T-helper 2 cell (primary cell): ENCODE data around the gene ANOS1.
A peak's percentile ranks its signal among the peaks of the same experiment; 100 is the strongest.
"Not testable (repeated sequence)": the region's sequence is repeated elsewhere in the genome, so short reads cannot be mapped to it uniquely, and the experiment has no call there.

Source experiments
- DNase-seq, 5 experiments: peaks; one replicate each; pipeline versions ENCODE4 v3.0.0 to v3.0.0-alpha.2; 2012 to 2022
- total RNA-seq, 2 donors: gene quantifications; one replicate each; lab custom pipeline; 2026; lab: John Stamatoyannopoulos, UW

Gene ANOS1
- 0.31 to 0.81 reads per million in 2 donors for total RNA-seq

- DNase-seq, result no peak
Observed at GRCh38 chrX:8731559-8732395, at the start of gene ANOS1. ANOS1 (minus strand) TSS chrX:8732137; CDS start chrX:8732036, 101 bp downstream.

GRCh38 chrX:8773117-8773516 lies 41.2 kb upstream of the ANOS1 start:
- DNase-seq, result peak in 1 of 5 experiments; percentile 30

GRCh38 chrX:8760021-8760420 lies 28.1 kb upstream of the ANOS1 start:
- DNase-seq, result no peak

- DNase-seq, result not testable (repeated sequence)
Observed at GRCh38 chrX:8758706-8759105, 26.8 kb upstream of the ANOS1 start.

GRCh38 chrX:8757609-8758389 lies 25.9 kb upstream of the ANOS1 start:
- DNase-seq, result not testable (repeated sequence)

GRCh38 chrX:8755813-8756212 lies 23.9 kb upstream of the ANOS1 start:
- DNase-seq, result no peak

- DNase-seq, result no peak
Observed at GRCh38 chrX:8755116-8755515, 23.2 kb upstream of the ANOS1 start.

GRCh38 chrX:8749697-8750096 lies 17.8 kb upstream of the ANOS1 start:
- no peak for DNase-seq

GRCh38 chrX:8748855-8749254 lies 16.9 kb upstream of the ANOS1 start:
- DNase-seq, result peak in 1 of 5 experiments; percentile 18

- peak; percentile 17 to 34 (median 23) for DNase-seq
Observed at GRCh38 chrX:8743126-8743732, 11.3 kb upstream of the ANOS1 start.

- no peak for DNase-seq
Observed at GRCh38 chrX:8741981-8742380, 10.0 kb upstream of the ANOS1 start.

- DNase-seq, result no peak
Observed at GRCh38 chrX:8738588-8739189, 6.8 kb upstream of the ANOS1 start.

GRCh38 chrX:8737883-8738282 lies 5.9 kb upstream of the ANOS1 start:
- DNase-seq, result no peak

- DNase-seq, result no peak
Observed at GRCh38 chrX:8730812-8731558, 952 bp downstream of the ANOS1 start.

GRCh38 chrX:8729811-8730210 lies 2.1 kb downstream of the ANOS1 start:
- DNase-seq, result no peak

GRCh38 chrX:8728932-8729535 lies 2.9 kb downstream of the ANOS1 start:
- DNase-seq, result no peak

GRCh38 chrX:8726031-8726652 lies 5.8 kb downstream of the ANOS1 start:
- DNase-seq, result no peak

- DNase-seq, result no peak
Observed at GRCh38 chrX:8724300-8724699, 7.6 kb downstream of the ANOS1 start.

GRCh38 chrX:8721536-8721935 lies 10.4 kb downstream of the ANOS1 start:
- no peak for DNase-seq

GRCh38 chrX:8720136-8720535 lies 11.8 kb downstream of the ANOS1 start:
- no peak for DNase-seq

- DNase-seq, result no peak
Observed at GRCh38 chrX:8717354-8717753, 14.6 kb downstream of the ANOS1 start.
